ENCODE data around the gene THAP8. TPM values are rescaled to one million over a fixed set of nuclear protein-coding genes. Genes with fewer than 3 reads are reported as not detected.

The THAP8 gene
- total and polyA plus RNA-seq, 2 of the 13 experiments (the other 11 are each of a cell fraction or from before 2014, with no cell fraction given), result 1.7 to 3.7 TPM

GRCh38 chr19:36047835-36048234, 6.2 kb downstream of the THAP8 start:
- ChIA-PET CTCF (ENCODE audit: low intra/inter-chr PET ratio, low total read pairs) (no interaction called here), POLR2A (no interaction called here)
- Histone ChIP-seq H3K9me3 (ENCODE audit: low read length) (no peaks in the 10 kb centered on the region), H3K36me3 (replicated peaks in 1 of 2; ENCODE audit: control insufficient read depth in 1 of 2, insufficient read depth in 2 of 2, low read length in 2 of 2) (no peaks in the 10 kb centered on the region; a peak in 2 of 5 replicates), H3K4me3 (replicated peaks in 1 of 3; ENCODE audit: insufficient read depth in 1 of 3, low read depth in 2 of 3, low read length in 3 of 3) (no peak overlapping the region), H3K4me2 (ENCODE audit: low read depth, low read length) (no peak overlapping the region), H4K20me1 (ENCODE audit: insufficient read depth, low read length) (no peaks in the 10 kb centered on the region), H2AFZ (ENCODE audit: low read length) (no peak overlapping the region), H3K79me2 (ENCODE audit: insufficient read depth, low read length) (peaks cover 3% of the 10 kb centered on the region), H3K27ac (ENCODE audit: extremely low read length, insufficient read depth, low read length) (no peak overlapping the region), H3K27me3 (ENCODE audit: control insufficient read depth in 1 of 2, insufficient read depth in 2 of 2, low read length in 2 of 2) (no peaks in the 10 kb centered on the region), H3K4me1 (ENCODE audit: insufficient read depth, low read length) (peaks cover 21% of the 10 kb centered on the region), H3K9ac (ENCODE audit: insufficient read depth, low read depth, low read length) (no peak overlapping the region)
- intact Hi-C loops (cut with micrococcal nuclease; ENCODE audit: unreplicated experiment), result no loop called here
- FAIRE-seq (no peak), ATAC-seq (no peak), DNase-seq (ENCODE audit: low spot score) (no peak)
- TF ChIP-seq BCL6 (CRISPR knock-in tag; IDR thresholded peaks at IDR 0.05), result no peak
- TF ChIP-seq, protein P1, sequence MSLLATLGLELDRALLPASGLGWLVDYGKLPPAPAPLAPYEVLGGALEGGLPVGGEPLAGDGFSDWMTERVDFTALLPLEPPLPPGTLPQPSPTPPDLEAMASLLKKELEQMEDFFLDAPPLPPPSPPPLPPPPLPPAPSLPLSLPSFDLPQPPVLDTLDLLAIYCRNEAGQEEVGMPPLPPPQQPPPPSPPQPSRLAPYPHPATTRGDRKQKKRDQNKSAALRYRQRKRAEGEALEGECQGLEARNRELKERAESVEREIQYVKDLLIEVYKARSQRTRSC (CRISPR knock-in tag; IDR thresholded peaks at IDR 0.05; ENCODE audit: low read depth), result no peak
- TF ChIP-seq SKI (IDR thresholded peaks at IDR 0.05; ENCODE audit: partially characterized antibody), result no peak
- TF ChIP-seq TARDBP (CRISPR knock-in tag; IDR thresholded peaks at IDR 0.05), result no peak
- in situ Hi-C loops (cut with HindIII; ENCODE audit: extremely low pct_ligation_motif_present, low pct_unique_long_range_greater_than_20kb), result no loop called here
- no TSS peak for BruUV-seq (replicated peaks)

- H3K27ac ChIP-seq (ENCODE audit: extremely low read length, insufficient read depth, low read length), result no peak overlapping the region
- TF ChIP-seq ZNF775 (CRISPR knock-in tag; IDR thresholded peaks at IDR 0.05; ENCODE audit: borderline replicate concordance), result no peak
- TF ChIP-seq RFX5 (IDR thresholded peaks at IDR 0.05; ENCODE audit: low read depth, low read length), result no peak
- TF ChIP-seq ZNF564 (CRISPR knock-in tag; IDR thresholded peaks at IDR 0.05), result no peak
- no peak for TF ChIP-seq HDAC2 (CRISPR knock-in tag; IDR thresholded peaks at IDR 0.05)
- TF ChIP-seq ZNF329 (CRISPR knock-in tag; IDR thresholded peaks at IDR 0.05; ENCODE audit: low read depth), result no peak
- TF ChIP-seq FOXK2 (IDR thresholded peaks at IDR 0.05), result no peak
- no peak for TF ChIP-seq ZNF550 (CRISPR knock-in tag; IDR thresholded peaks at IDR 0.05; ENCODE audit: borderline replicate concordance)
- TF ChIP-seq ZNF543 (CRISPR knock-in tag; IDR thresholded peaks at IDR 0.05), result no peak
- TF ChIP-seq ZBTB20 (CRISPR knock-in tag; IDR thresholded peaks at IDR 0.05; ENCODE audit: borderline replicate concordance, low read depth), result no peak
- TF ChIP-seq CREM (IDR thresholded peaks at IDR 0.05), result no peak
- TF ChIP-seq CREM (CRISPR knock-in tag; IDR thresholded peaks at IDR 0.05), result no peak
- no peak for TF ChIP-seq ZNF496 (CRISPR knock-in tag; IDR thresholded peaks at IDR 0.05; ENCODE audit: insufficient replicate concordance)
- TF ChIP-seq POLR2G (IDR thresholded peaks at IDR 0.05; ENCODE audit: low read depth, low read length), result no peak
These were observed 7.5 kb downstream of the THAP8 start for GRCh38 chr19:36046443-36047050.

More at GRCh38 chr19:36046443-36047050, 7.5 kb downstream of the THAP8 start:
- Histone ChIP-seq H3K4me1 (ENCODE audit: insufficient read depth, low read length) (peaks cover 21% of the 10 kb centered on the region), H3K79me2 (ENCODE audit: insufficient read depth, low read length) (no peaks in the 10 kb centered on the region), H4K20me1 (ENCODE audit: insufficient read depth, low read length) (no peaks in the 10 kb centered on the region), H3K9me3 (ENCODE audit: low read length) (no peaks in the 10 kb centered on the region), H3K36me3 (replicated peaks in 1 of 2; ENCODE audit: control insufficient read depth in 1 of 2, insufficient read depth in 2 of 2, low read length in 2 of 2) (no peaks in the 10 kb centered on the region; a peak in 2 of 5 replicates), H3K9ac (ENCODE audit: insufficient read depth, low read depth, low read length) (no peak overlapping the region), H2AFZ (ENCODE audit: low read length) (no peak overlapping the region), H3K4me3 (replicated peaks in 1 of 3; ENCODE audit: insufficient read depth in 1 of 3, low read depth in 2 of 3, low read length in 3 of 3) (no peak overlapping the region), H3K27me3 (ENCODE audit: control insufficient read depth in 1 of 2, insufficient read depth in 2 of 2, low read length in 2 of 2) (no peaks in the 10 kb centered on the region), H3K4me2 (ENCODE audit: low read depth, low read length) (no peak overlapping the region)
- BruUV-seq (replicated peaks), result no TSS peak
- DNase-seq (ENCODE audit: low spot score) (no peak), FAIRE-seq (no peak), ATAC-seq (no peak)
- intact Hi-C loops (cut with micrococcal nuclease; ENCODE audit: unreplicated experiment), result no loop called here
- POLR2A ChIA-PET, result no interaction called here
- in situ Hi-C loops (cut with HindIII; ENCODE audit: extremely low pct_ligation_motif_present, low pct_unique_long_range_greater_than_20kb), result no loop called here
- CTCF ChIA-PET (ENCODE audit: low intra/inter-chr PET ratio, low total read pairs), result no interaction called here
- WGBS (ENCODE audit: low lambda C conversion rate), result 96% methylated on average over 5 of the region's 5 CpGs
